Measurements from ENCODE around the gene LSM6. TPM values are rescaled to one million over a fixed set of nuclear protein-coding genes. Genes with fewer than 3 reads are reported as not detected.

LSM6 gene
- total RNA-seq, 1 donor from 2014 or later, result 23.5 TPM

GRCh38 chr4:146186041-146186440, 10.5 kb downstream of the LSM6 start:
- no peak for DNase-seq (ENCODE audit: low read depth in 2 of 2)

GRCh38 chr4:146186596-146186995, 11.1 kb downstream of the LSM6 start:
- no peak for DNase-seq (ENCODE audit: low read depth in 2 of 2)

GRCh38 chr4:146190456-146190855, 14.9 kb downstream of the LSM6 start:
- DNase-seq (ENCODE audit: low read depth in 2 of 2), result no peak

GRCh38 chr4:146191766-146192458, 16.4 kb downstream of the LSM6 start:
- DNase-seq (ENCODE audit: low read depth in 2 of 2), result no peak

GRCh38 chr4:146193628-146194027, 18.1 kb downstream of the LSM6 start:
- no peak for DNase-seq (ENCODE audit: low read depth in 2 of 2)

- DNase-seq (ENCODE audit: low read depth in 2 of 2), result no peak
These were observed 18.7 kb downstream of the LSM6 start for GRCh38 chr4:146194212-146194611.

- no peak for DNase-seq (ENCODE audit: low read depth in 2 of 2)
These were observed 27.1 kb downstream of the LSM6 start for GRCh38 chr4:146202665-146203064.

- no peak for DNase-seq (ENCODE audit: low read depth in 2 of 2)
These were observed 31.9 kb downstream of the LSM6 start for GRCh38 chr4:146207410-146207809.

- no peak for DNase-seq (ENCODE audit: low read depth in 2 of 2)
These were observed 35.4 kb downstream of the LSM6 start for GRCh38 chr4:146210890-146211289.

- DNase-seq (ENCODE audit: low read depth in 2 of 2), result no peak
These were observed 35.9 kb downstream of the LSM6 start for GRCh38 chr4:146211440-146211839.

GRCh38 chr4:146212781-146213180, 37.3 kb downstream of the LSM6 start:
- DNase-seq (ENCODE audit: low read depth in 2 of 2), result no peak

GRCh38 chr4:146214238-146214637, 38.7 kb downstream of the LSM6 start, which contains the start of gene REELD1:
Gene REELD1 (plus strand): TSS chr4:146214538. CDS start chr4:146216953, 2,415 bp downstream.
- DNase-seq (ENCODE audit: low read depth in 2 of 2), result no peak

GRCh38 chr4:146222313-146222712, 46.8 kb downstream of the LSM6 start:
- no peak for DNase-seq (ENCODE audit: low read depth in 2 of 2)

- no peak for DNase-seq (ENCODE audit: low read depth in 2 of 2)
These were observed 48.9 kb downstream of the LSM6 start for GRCh38 chr4:146224326-146224966.

GRCh38 chr4:146229406-146229805, 53.9 kb downstream of the LSM6 start:
- no peak for DNase-seq (ENCODE audit: low read depth in 2 of 2)

GRCh38 chr4:146232131-146232722, 56.7 kb downstream of the LSM6 start:
- DNase-seq (ENCODE audit: low read depth in 2 of 2), result no peak

- DNase-seq (ENCODE audit: low read depth in 2 of 2), result no peak
These were observed 60.2 kb downstream of the LSM6 start for GRCh38 chr4:146235654-146236177.

GRCh38 chr4:146236216-146236615, 60.7 kb downstream of the LSM6 start:
- no peak for DNase-seq (ENCODE audit: low read depth in 2 of 2)

GRCh38 chr4:146237092-146237491, 61.6 kb downstream of the LSM6 start:
- DNase-seq (ENCODE audit: low read depth in 2 of 2), result no peak

GRCh38 chr4:146238107-146238506, 62.6 kb downstream of the LSM6 start:
- DNase-seq (ENCODE audit: low read depth in 2 of 2), result no peak

Data from dermis microvascular lymphatic vessel endothelial cell (primary cell).